Measurements from ENCODE around the gene MALRD1.

DNA sequence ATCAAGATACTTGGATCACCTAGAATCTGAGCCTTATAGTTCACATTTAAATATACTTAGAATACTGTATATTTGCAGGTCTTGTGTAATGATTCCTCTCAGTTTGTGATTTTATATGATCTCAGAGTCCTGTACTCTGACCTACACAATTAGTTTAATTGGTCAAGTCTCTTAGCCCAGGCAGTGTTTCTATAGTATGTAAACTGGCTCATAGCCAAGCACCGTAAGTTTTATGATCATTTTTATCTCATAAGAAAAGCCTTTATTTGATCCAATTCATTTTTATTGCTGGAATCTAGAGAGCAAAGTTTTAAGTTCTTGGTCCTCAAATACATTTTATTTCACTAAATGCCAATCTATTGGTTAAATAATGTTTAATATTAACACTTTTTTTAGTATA lies 242.2 kb downstream of the MALRD1 start:
- no peak for TF ChIP-seq CTCF (conservative IDR thresholded peaks at IDR 0.05; ENCODE audit: low read depth, low read length)
- no peak for TF ChIP-seq EZH2 (IDR thresholded peaks at IDR 0.05; ENCODE audit: borderline replicate concordance, low read depth, low read length, poor library complexity, severe bottlenecking)

Measured in A673 (cell line).